Measurements from ENCODE around the gene TRIM14. TPM values are rescaled to one million over a fixed set of nuclear protein-coding genes. Genes with fewer than 3 reads are reported as not detected.

The TRIM14 gene
- total RNA-seq, 1 experiment from 2014 or later = 11.9 TPM

DNA sequence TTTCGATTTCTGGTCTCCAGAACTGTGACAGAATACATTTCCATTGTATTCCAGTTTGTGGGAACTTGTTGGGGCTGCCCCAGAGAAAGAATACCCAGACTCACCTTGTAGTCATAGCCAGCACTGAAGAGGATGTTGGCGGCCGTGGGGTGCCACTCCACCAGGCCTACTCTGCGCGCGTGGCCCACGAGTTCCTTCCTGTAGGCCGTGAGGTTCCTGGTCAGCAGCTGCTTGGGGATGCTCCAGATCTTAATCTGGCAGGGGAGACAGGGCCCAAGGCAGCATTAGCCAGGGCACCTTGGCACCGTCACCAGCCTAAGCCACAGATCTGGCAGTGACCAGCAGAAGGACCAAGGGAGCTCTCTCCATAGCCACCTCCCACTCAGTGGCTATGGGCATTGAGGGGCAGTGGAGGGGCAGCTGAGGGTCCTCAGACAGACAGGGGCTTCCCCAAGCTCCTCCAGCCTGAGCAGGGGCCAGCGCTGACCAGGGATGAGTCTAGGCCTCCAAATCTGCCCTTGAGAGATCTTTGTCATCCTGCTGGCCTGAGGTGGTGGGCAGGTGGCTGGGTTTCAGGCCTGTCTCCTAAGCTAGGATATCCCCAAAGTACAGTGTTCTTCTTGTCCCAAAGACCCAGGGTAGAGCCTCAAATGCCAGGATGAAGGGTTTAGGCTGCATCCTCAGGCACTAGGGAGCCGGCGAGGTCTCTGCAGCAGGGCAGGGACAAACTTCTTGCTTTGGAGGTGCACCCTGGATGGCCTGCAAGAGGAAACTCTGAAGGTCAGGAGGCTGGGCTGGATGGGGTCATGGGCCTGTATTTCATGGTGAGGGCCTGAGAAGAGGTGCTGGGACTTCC lies 15.9 kb upstream of the TRIM14 start:
- Mint-ChIP-seq H3K4me1 (no peaks in the 10 kb centered on the region), H3K4me3 (no peak overlapping the region), H3K27me3 (ENCODE audit: low read depth) (no peaks in the 10 kb centered on the region), H3K9me3 (no peaks in the 10 kb centered on the region), H3K36me3 (peaks cover 36% of the 10 kb centered on the region), H3K27ac (no peak overlapping the region)
- CTCF ChIA-PET = no interaction called here
- ATAC-seq (no peak), DNase-seq (ENCODE audit: low spot score) (no peak)
- POLR2A ChIA-PET = no interaction called here
- TF ChIP-seq, protein P1, sequence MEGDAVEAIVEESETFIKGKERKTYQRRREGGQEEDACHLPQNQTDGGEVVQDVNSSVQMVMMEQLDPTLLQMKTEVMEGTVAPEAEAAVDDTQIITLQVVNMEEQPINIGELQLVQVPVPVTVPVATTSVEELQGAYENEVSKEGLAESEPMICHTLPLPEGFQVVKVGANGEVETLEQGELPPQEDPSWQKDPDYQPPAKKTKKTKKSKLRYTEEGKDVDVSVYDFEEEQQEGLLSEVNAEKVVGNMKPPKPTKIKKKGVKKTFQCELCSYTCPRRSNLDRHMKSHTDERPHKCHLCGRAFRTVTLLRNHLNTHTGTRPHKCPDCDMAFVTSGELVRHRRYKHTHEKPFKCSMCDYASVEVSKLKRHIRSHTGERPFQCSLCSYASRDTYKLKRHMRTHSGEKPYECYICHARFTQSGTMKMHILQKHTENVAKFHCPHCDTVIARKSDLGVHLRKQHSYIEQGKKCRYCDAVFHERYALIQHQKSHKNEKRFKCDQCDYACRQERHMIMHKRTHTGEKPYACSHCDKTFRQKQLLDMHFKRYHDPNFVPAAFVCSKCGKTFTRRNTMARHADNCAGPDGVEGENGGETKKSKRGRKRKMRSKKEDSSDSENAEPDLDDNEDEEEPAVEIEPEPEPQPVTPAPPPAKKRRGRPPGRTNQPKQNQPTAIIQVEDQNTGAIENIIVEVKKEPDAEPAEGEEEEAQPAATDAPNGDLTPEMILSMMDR (IDR thresholded peaks at IDR 0.05) = no peak
- TF ChIP-seq, protein P2, sequence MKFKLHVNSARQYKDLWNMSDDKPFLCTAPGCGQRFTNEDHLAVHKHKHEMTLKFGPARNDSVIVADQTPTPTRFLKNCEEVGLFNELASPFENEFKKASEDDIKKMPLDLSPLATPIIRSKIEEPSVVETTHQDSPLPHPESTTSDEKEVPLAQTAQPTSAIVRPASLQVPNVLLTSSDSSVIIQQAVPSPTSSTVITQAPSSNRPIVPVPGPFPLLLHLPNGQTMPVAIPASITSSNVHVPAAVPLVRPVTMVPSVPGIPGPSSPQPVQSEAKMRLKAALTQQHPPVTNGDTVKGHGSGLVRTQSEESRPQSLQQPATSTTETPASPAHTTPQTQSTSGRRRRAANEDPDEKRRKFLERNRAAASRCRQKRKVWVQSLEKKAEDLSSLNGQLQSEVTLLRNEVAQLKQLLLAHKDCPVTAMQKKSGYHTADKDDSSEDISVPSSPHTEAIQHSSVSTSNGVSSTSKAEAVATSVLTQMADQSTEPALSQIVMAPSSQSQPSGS (CRISPR knock-in tag; IDR thresholded peaks at IDR 0.05; ENCODE audit: borderline replicate concordance, low read depth) = no peak
- TF ChIP-seq EMX1 (CRISPR knock-in tag; IDR thresholded peaks at IDR 0.05) (no peak), SMAD4 (CRISPR knock-in tag; IDR thresholded peaks at IDR 0.05) (no peak), ZNF396 (CRISPR knock-in tag; IDR thresholded peaks at IDR 0.05; ENCODE audit: borderline replicate concordance) (no peak), GABPB1 (CRISPR knock-in tag; IDR thresholded peaks at IDR 0.05) (no peak), FOXP1 (CRISPR knock-in tag; IDR thresholded peaks at IDR 0.05; ENCODE audit: borderline replicate concordance) (no peak), CREM (CRISPR knock-in tag; IDR thresholded peaks at IDR 0.05) (no peak), MXD4 (CRISPR knock-in tag; IDR thresholded peaks at IDR 0.05; ENCODE audit: borderline replicate concordance) (no peak)
- TF ChIP-seq, protein P3, sequence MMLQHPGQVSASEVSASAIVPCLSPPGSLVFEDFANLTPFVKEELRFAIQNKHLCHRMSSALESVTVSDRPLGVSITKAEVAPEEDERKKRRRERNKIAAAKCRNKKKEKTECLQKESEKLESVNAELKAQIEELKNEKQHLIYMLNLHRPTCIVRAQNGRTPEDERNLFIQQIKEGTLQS (CRISPR knock-in tag; conservative IDR thresholded peaks at IDR 0.05) = no peak
- TF ChIP-seq, protein P4, sequence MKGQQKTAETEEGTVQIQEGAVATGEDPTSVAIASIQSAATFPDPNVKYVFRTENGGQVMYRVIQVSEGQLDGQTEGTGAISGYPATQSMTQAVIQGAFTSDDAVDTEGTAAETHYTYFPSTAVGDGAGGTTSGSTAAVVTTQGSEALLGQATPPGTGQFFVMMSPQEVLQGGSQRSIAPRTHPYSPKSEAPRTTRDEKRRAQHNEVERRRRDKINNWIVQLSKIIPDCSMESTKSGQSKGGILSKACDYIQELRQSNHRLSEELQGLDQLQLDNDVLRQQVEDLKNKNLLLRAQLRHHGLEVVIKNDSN (CRISPR knock-in tag; IDR thresholded peaks at IDR 0.05) = no peak
- TF ChIP-seq, protein P5, sequence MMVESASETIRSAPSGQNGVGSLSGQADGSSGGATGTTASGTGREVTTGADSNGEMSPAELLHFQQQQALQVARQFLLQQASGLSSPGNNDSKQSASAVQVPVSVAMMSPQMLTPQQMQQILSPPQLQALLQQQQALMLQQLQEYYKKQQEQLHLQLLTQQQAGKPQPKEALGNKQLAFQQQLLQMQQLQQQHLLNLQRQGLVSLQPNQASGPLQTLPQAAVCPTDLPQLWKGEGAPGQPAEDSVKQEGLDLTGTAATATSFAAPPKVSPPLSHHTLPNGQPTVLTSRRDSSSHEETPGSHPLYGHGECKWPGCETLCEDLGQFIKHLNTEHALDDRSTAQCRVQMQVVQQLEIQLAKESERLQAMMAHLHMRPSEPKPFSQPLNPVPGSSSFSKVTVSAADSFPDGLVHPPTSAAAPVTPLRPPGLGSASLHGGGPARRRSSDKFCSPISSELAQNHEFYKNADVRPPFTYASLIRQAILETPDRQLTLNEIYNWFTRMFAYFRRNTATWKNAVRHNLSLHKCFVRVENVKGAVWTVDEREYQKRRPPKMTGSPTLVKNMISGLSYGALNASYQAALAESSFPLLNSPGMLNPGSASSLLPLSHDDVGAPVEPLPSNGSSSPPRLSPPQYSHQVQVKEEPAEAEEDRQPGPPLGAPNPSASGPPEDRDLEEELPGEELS (CRISPR knock-in tag; IDR thresholded peaks at IDR 0.05) = no peak
- TF ChIP-seq, protein P6, sequence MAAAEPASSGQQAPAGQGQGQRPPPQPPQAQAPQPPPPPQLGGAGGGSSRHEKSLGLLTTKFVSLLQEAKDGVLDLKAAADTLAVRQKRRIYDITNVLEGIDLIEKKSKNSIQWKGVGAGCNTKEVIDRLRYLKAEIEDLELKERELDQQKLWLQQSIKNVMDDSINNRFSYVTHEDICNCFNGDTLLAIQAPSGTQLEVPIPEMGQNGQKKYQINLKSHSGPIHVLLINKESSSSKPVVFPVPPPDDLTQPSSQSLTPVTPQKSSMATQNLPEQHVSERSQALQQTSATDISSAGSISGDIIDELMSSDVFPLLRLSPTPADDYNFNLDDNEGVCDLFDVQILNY (CRISPR knock-in tag; IDR thresholded peaks at IDR 0.05) = no peak
- TF ChIP-seq, protein P7, sequence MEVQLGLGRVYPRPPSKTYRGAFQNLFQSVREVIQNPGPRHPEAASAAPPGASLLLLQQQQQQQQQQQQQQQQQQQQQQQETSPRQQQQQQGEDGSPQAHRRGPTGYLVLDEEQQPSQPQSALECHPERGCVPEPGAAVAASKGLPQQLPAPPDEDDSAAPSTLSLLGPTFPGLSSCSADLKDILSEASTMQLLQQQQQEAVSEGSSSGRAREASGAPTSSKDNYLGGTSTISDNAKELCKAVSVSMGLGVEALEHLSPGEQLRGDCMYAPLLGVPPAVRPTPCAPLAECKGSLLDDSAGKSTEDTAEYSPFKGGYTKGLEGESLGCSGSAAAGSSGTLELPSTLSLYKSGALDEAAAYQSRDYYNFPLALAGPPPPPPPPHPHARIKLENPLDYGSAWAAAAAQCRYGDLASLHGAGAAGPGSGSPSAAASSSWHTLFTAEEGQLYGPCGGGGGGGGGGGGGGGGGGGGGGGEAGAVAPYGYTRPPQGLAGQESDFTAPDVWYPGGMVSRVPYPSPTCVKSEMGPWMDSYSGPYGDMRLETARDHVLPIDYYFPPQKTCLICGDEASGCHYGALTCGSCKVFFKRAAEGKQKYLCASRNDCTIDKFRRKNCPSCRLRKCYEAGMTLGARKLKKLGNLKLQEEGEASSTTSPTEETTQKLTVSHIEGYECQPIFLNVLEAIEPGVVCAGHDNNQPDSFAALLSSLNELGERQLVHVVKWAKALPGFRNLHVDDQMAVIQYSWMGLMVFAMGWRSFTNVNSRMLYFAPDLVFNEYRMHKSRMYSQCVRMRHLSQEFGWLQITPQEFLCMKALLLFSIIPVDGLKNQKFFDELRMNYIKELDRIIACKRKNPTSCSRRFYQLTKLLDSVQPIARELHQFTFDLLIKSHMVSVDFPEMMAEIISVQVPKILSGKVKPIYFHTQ (CRISPR knock-in tag; IDR thresholded peaks at IDR 0.05) = no peak

Measured in WTC11 (cell line).